ENCODE measurements around the gene PDZRN3.

DNA sequence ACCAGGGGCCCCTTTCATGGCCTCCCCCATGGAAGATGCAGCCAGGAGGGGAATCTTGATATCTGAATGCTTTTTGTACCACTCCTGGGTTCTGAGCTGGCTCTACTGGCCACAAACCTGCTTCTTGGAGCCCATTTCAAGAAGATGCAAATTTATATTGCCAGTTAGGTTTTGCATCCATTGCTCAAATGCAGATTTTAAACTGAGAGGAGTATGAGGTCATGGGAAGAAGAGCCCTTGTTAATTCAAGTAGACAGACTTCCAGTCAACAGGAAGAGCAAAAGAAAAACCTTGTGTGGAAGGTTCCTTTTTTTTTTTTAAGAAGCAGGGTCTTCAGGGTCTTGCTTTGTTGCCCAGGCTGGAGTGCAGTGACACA lies 133.5 kb downstream of the PDZRN3 start:
- TF ChIP-seq, protein P1, sequence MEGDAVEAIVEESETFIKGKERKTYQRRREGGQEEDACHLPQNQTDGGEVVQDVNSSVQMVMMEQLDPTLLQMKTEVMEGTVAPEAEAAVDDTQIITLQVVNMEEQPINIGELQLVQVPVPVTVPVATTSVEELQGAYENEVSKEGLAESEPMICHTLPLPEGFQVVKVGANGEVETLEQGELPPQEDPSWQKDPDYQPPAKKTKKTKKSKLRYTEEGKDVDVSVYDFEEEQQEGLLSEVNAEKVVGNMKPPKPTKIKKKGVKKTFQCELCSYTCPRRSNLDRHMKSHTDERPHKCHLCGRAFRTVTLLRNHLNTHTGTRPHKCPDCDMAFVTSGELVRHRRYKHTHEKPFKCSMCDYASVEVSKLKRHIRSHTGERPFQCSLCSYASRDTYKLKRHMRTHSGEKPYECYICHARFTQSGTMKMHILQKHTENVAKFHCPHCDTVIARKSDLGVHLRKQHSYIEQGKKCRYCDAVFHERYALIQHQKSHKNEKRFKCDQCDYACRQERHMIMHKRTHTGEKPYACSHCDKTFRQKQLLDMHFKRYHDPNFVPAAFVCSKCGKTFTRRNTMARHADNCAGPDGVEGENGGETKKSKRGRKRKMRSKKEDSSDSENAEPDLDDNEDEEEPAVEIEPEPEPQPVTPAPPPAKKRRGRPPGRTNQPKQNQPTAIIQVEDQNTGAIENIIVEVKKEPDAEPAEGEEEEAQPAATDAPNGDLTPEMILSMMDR (conservative IDR thresholded peaks at IDR 0.05): no peak
- TF ChIP-seq ZFX (IDR thresholded peaks at IDR 0.05): no peak
